ENCODE data around the gene IFTAP.

- TF ChIP-seq POLR2AphosphoS5 (IDR thresholded peaks at IDR 0.05): no peak
- no peak for TF ChIP-seq CTCF (IDR thresholded peaks at IDR 0.05)
These were observed 15.1 kb downstream of the IFTAP start for GRCh38 chr11:36609383-36609782.
